Stimulated activated CD8-positive, alpha-beta memory T cell treated with anti-CD3 and anti-CD28 coated beads, Interleukin-2, amount 100 ng/mL, for 48 hours (primary cell): ENCODE data around the gene DOC2A.
"Not testable (repeated sequence)": the region's sequence is repeated elsewhere in the genome, so short reads cannot be mapped to it uniquely, and the experiment has no call there.

Source experiments
- DNase-seq, 2 donors: peaks; one replicate each; pipeline ENCODE4 v3.0.0-alpha.2; 2020; ENCODE audit warnings: low read depth in 2 of 2

Gene DOC2A

DNA sequence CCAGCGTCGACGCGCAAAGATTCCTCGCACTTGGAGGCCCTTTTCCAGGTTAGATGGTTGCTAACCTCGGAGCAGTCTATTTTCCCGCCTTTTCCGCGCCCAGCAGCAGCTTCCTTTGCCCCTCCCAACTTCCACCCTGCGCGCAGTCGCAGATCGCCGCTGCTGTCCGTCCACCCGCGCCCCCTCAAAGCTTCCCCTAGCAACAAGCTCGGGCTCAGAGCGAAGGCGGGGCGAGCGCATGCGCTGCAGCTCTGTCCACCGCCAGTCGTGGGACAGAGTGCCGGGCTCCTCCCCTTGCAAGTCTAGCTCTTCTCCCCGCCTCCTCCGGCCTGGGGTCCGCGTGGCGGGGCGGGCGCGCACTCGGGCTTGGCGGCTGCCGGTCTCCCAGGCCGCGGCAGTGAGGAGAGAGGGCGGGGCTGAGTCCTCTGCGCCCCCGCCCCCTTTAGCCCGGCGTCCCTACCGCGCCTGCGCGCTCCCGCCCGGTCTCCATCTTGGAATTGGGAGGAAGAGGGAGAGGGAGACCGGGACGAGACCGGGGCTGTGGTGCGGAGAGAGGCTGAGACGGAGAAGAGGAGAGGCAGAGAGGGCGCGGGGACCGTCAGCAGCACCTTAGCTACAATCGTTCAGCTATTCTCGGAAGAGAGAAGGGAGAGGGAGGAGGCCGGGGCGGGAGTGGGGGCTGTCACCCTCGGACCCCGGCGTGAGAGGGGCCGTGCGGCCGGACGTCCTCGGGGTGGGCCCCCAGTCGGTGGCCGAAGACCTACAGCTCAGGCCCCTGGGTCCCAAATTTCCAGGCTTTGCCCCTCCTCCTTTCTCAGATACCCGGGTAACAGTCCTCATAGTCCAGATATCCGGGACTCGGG lies 37.2 kb downstream of the DOC2A start, which contains the start of gene TAOK2:
Gene TAOK2, plus strand, starts transcription at position 485 of the 863 bp plus-strand sequence. CDS start 3,905 bp downstream, outside the sequence.
- DNase-seq, result peak; percentile 95 to 98

DNA sequence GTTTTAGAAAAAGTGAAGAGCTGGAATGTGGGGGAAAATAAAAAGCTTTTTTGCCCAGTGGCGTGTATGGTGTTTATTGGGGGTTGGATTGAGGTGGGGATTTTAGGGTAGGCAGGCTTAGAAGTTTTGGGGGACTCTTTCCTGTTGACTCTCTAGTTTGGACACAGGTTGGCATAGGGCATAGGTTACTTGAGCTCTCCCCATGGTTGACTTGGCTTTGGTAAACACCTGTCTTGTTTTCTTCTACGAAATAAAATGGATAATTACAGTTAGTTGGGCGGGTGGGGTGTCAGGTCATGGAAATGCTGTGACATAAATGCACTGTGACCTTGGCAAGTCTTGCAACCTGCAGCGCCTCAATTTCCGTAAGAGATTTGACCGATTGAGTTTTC lies 37.8 kb downstream of the DOC2A start:
- no peak for DNase-seq

DNA sequence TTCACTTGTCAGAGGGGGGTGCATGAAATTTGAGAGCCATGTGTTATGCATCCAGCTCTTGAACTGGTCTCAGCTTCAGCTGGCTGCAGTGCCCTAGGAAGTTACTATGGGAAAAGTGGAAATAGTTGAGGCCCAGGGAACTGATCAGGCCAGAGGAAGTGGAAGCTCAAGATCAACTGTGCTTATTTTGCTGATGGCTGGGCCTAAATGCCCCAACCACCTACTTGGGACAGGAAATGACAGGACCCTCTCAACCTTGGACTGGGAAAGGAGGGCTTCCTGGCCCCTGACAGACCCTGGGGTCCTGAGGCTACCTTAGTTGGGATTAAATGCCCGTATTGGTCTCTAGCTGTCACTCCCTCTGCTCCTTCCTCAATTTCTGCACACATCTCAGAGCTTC lies 38.3 kb downstream of the DOC2A start:
- DNase-seq, result no peak

DNA sequence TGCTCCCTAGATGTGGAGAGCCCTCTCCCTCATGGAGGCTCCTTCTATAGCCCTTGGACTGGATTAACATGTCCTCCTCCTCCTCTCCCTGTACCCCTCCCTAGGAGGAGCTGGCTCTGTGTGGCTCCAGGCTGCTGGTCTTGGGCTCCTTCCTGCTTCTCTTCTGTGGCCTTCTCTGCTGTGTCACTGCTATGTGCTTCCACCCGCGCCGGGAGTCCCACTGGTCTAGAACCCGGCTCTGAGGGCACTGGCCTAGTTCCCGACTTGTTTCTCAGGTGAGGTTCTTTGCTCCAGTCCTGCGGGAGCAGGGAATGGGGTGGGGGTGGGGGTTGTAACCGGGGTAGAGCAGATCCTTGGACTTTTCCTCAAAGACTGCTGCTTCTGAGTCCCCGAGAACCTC lies 39.5 kb downstream of the DOC2A start:
- no peak for DNase-seq

DNA sequence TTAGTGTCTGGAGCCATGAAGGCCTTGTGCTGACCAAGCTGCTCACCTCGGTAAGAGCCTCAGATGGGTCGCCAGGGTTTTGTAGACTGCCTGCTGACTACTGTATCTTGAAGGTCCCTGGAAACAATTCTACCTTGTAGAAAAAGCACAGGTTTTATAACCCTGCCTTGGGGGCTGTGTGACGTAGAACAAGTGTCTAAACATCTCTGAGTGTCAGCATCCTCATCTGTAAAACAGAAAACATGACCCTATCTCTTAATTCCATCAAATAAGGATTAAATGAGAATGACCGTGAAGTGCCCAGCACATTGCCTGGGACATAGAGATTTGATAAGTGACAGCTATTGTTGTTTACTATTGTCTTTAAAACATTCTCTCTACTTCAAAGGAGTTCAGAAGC lies 42.6 kb downstream of the DOC2A start:
- DNase-seq, result no peak

DNA sequence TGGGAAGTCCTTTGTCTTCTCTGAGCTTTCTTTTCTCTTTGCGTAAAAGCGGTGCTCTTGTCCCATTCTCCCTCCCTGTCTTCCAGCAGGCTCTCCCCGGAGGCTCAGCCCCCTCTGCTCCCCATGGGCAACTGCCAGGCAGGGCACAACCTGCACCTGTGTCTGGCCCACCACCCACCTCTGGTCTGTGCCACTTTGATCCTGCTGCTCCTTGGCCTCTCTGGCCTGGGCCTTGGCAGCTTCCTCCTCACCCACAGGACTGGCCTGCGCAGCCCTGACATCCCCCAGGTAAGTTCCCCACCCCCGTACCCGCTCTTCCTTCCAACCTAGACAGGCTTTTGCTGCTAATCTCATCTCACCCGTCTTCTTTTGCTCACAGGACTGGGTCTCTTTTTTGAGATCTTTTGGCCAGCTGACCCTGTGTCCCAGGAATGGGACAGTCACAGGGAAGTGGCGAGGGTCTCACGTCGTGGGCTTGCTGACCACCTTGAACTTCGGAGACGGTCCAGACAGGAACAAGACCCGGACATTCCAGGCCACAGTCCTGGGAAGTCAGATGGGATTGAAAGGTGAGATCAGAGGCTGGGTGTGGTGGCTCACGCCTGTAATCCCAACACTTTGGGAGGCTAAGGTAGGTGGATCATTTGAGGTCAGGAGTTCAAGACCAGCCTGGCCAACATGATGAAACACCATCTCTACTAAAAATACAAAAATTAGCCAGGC lies 47.6 kb downstream of the DOC2A start:
- DNase-seq, result no peak

DNA sequence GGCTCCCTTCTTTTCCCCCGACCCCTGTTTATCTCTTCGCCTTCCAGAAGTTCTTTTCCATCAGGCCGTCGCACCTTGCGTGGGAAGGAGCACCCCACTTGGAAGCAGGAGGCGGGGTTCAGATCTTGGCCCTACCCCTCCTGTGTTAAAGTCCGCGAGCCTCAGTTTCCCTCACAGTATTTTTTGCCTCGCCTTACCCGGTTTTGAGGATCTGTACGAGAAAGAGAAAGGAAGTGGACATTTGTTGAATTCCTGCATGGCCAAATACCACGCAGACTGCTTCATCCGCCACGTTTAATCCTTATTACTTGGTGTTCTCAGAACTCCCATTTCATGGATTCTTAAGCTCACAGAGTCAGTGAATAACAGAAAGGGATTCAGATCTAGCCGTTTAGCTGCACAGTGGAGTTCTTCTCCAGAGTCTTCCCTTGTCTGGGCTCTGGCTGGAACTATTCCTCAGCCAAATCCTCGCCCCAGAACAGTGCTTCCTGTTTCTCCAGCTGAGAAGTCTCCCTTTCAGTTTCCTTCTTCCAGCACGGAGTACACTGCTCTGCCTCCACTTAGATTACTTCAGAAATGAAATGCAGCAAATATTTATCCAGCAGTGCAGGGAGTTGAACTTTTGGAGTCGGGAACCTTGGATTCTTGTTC lies 48.4 kb downstream of the DOC2A start:
- no peak for DNase-seq

DNA sequence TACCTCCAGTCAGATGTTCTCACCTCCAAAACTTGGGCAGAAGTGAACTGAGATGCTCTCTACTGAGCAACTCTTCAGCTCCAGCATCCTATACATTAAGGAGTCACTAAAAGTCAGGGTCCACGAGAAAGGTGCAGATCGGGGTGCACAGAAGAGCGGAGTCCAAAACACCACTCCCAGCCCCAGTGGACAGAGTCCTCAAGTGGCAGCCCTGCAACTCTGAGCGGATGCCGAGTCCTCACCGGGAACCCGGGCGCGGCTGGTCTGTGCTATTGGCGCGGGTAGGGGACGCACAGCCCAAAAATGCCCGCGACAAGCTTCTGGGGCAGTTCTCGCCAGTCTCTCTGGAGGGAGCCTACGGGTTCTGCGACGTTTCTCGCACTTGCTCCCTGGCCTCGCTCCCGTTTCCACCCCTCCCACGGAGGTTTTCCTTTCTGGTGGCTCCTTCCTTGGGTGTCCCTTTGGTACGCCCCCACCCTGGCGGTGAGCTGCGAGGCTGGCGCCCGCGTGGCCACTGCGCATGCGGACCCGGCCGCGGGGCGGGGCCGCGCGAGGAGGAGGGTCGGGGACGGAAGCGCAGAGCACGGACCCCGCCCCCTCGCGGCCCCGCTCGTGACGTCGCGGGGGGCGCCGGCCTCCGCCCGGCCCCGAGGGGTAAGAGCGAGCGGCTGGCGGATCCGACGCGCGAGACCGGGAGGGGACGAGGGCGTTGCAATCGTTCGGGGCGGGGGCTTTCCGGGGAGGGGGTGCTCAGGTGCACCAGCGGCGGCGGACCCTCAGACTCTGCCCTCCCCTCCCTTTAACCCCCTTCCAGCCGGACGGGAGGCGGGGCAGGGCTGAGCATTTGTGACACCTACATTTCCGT lies 49.1 kb downstream of the DOC2A start, which contains the start of gene TMEM219:
Gene TMEM219, plus strand, starts transcription at position 601 of the 865 bp plus-strand sequence. CDS start 1,065 bp downstream, outside the sequence.
- peak; percentile 89 to 95 for DNase-seq

DNA sequence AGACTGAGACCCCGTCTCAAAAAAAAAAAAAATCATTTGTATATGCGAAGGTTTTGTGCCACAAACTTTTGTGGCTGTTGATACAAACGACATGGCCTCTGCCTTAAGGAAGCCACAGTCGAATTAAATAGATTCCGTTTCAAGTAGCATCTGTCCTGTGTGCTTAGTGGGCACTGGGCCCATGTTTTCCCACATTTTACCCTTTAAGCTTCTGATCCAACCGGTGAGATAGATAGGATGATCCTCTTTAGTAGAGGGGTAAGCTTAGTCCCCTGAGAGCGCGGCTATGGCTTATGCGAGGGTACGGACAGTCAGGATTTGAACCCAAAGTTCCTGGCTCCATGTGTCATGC lies 49.7 kb downstream of the DOC2A start:
- no peak for DNase-seq

DNA sequence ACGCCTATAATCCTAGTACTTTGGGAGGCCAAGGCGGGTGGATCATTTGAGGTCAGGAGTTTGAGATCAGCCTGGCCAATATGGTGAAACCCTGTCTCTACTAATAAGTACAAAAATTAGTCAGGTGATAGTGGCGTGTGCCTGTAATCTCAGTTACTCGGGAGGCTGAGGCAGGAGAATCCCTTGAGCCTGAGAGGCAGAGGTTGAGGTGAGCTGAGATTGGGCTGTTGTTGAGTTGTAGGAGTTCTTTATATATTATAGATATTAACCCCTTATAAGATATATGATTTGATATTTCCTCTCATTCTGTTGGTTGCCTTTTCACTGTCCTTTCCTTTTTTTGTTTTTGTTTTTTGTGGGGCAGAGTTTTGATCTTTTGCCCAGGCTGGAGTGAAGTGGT lies 51.0 kb downstream of the DOC2A start:
- not testable (repeated sequence) for DNase-seq

DNA sequence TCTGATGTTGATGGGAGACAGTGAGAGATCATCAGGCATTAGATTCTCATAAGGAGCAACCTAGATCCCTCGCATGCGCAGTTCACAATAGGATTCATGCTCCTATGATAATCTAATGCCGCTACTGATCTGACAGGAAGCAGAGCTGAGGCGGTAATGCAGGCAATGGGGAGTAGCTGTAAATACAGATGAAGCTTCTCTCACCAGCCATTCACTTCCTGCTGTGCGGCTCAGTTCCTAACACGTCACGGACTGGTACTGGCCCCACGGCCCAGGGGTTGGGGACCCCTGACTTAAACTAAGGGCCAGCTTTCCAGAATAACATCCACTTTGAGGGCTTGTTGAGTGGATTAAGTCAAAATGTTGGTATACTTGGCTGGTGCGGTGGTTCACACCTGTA lies 51.5 kb downstream of the DOC2A start:
- DNase-seq, result no peak

DNA sequence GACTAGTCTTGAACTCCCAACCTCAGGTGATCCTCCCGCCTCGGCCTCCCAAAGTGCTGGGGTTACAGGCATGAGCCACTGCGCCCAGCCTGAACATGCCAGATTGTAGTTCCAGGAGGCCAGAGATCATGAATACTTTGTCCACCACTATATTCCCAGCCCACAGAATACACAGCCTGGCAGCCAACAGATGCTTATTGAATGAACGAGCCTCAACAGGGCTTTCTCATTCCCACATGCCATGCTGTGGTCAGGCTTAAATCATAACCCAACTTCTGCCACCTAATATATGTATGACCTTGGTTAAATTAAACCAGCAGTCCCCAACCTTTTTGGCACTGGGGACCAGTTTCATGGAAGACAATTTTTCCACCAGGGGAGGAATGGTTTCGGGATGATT lies 52.1 kb downstream of the DOC2A start:
- no peak for DNase-seq
